Stimulated activated CD4-positive, alpha-beta T cell treated with anti-CD3 and anti-CD28 coated beads, Interleukin-4, amount 100 ng/mL, for 1 hour (primary cell): Measurements from ENCODE around the gene HUS1.
"Not testable (repeated sequence)": the region's sequence is repeated elsewhere in the genome, so short reads cannot be mapped to it uniquely, and the experiment has no call there.

ENCODE experiments used
- DNase-seq: peaks from one replicate; pipeline ENCODE4 v3.0.0-alpha.2; 2020

Gene HUS1

DNA sequence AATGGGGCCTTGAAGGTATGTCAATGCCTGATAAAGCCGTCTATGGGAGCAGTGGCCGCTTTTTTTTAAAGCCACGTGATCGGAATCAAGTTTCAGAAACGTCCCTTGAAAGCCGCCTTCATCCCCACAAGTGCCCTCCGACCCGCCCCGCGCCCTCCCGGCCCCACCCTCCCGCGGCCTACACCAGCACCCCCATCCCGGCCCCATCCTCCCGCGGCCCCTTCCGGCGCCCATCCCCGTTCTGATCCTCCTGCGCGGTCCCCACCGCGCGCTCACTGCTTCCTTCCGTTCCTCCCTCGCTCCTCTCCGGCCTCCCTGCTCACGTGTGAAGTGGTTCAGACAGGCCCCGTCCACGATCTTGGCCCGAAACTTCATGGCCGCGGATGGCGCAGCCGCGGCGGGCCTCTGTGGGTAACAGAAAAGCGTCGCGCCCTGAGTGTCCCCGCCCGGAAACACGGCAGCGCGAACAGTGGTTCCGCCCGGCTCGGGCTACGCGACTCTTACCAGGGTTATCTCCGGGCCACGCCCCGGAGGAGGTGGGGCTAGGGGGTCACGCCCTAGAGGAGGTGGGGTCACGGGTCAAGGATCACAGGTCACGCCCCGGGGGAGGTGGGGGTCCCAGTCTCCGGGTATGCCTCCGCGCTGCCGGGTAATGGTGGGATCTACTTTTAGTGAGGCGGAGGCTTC, at the start of gene HUS1:
Gene HUS1, minus strand, starts transcription at position 471 of the 687 bp plus-strand sequence. Its CDS starts 96 bp downstream, at position 375.
- DNase-seq, result peak; percentile 91

DNA sequence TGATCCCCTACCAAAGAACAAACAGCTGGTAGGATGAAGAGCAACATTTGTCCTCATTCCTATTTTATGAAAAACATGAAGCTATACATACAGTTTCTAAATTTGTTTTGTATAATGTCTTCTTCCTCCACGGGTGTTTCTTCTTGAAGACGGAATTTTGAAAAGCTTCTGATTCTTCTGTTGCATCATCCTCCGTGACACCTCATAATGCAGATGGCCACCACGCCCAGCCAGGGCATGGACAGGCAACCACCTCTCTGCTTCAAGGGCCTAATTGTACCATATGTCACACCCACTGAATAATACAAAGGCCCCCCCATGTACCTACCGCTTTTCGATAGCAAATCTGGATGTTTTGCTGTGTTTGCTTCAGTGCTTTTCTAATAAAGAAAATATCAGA, 49.5 kb upstream of the HUS1 start, which contains the start of gene SUN3:
Gene SUN3, minus strand, starts transcription at position 170 of the 400 bp plus-strand sequence. Its CDS starts 169 bp downstream, at position 1.
- DNase-seq, result no peak

DNA sequence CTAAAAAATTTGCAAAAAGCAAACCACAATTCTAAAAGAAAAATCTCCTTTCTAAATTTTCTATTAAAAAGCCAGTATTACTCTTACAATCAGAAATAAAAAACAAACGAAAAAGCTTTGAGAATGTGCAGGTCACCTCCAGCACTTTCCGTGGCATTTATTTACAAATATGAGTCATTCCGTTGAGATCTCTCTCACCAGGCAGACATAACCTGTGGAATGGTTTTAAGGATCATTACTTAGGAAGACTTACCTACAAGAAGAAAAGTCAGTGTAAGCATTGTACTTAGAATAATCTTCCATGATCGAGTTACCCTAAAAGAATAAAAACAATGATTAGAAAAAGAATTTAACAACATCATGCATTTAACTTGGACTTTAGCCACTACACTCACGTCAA, 46.2 kb upstream of the HUS1 start:
- DNase-seq, result no peak

DNA sequence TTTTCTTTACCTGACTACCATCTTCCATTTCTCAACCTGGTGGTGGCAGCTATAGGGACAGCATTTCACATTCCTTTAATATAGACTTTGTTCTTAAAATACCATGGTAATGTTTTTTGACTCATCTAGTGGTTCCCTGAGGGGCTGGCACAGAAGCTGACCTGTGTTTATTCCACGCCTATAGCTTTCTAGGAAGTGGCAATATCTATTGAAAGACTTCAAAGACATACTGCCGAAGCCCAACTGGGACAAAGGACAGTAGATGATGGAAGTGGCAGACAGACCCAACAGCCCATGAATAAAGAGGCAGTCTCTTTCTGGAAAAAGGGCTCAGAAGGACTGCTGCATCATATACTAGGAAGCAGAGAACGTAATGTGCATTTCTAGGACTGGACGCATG, 38.3 kb upstream of the HUS1 start:
- no peak for DNase-seq

DNA sequence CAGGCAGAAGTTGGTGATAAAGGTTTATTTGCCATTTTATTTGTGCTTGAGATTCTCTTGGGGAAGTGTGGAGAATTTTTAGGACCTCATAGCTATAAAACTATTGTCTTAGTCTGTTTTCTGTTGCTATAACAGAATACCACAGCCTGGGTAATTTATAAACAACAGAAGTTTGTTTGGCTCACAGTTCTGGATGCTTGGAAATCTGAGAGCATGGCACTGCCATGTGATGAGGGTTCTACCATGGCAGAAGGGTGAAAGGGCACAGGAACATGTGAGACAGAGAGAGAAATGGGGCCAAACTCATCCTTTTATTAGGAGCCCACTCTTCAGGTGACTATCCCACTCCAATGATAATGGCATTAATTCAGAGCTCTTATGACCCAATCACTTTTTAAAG, 37.2 kb upstream of the HUS1 start:
- DNase-seq, result no peak

DNA sequence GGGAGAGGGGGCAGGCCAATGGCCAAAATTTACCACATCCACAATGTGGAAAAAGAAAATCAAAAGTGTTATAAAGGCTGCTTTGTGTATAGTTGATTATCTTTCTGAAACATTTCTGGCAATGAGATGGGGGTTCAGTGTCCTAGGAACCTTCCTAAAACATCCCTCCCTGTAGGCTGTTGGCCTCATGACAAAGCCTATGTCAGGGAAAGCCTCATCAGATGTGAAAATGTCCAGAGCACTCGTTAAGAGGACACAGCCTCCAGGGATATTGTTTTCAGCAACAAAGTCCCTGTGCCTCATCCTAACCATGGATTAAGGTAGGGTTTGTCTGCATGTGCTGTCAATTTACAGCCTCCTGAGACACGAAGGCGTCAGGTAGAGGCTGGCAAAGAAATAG, 32.5 kb upstream of the HUS1 start:
- DNase-seq, result no peak

DNA sequence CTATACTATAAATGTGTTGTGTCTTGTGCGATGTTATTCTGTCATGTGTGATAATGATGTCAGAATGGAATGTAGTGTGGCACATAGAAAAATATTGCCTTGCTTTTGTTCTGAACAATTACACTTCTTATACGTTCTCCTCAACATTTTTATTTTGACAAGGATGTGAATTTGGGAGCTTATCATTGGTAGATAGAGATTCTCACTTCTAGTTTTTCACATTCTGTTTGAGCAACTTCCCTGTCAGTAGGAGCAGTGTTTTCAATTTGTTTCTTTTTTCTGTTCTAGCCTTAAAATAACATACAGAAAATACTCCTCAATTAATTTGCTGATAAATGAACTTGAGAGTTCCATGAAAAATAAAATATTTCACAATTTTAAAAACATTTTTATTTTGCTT, 31.9 kb upstream of the HUS1 start:
- no peak for DNase-seq

DNA sequence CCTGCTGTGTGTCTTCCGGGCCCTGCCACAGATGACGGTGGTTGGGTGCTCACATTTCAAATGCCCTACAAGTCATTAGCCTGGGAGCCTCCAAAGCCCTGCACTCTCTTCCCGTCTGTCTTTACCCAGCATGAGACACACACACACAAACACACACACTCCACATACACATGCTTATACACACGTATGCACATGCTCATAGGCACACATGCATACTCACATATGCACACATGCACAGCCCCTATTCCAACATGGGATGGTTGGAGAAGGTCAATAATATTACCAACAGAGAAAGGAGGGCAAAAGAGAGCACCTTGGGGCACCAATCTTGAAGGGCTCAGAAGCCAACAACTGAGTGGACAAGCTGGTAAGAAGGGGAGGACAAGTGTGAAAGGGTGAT, 30.5 kb upstream of the HUS1 start:
- no peak for DNase-seq

DNA sequence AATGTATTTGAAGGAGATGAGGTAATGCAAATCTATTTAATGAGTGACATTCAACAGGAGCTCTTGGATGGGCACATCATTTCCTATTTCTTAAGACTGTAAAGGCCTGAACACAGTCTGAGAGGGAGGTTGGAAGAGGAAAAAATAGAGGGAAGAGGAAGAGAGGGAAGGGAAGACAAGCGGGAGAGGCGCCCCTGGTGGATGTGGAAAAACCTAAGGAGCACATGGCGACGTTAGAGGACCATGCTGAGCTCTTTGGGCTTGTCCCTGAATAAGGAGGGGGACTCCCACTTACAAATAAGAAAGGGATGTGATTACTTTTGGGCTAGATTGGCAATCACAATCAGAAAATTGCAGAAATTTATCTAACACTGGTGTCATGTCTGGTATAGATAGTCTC, 29.8 kb upstream of the HUS1 start:
- DNase-seq, result no peak

DNA sequence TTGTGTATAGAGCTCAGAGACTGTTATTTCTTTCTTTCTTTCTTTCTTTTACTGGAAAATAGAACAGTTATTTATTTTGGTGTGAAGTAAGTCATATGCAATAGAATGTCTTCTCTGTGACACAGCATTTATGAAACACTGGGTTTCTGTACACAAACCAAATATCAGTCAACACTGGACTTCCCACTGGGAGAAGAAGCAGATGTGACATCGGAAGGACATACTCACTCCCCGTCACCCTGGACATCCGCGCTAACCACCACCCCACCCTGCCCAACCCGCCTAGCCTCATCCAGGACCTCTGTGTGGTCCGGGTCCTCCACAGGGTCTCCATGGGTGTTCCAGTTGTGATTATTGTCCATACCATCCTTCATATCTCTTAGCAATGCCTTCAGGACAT, 27.5 kb upstream of the HUS1 start:
- DNase-seq, result no peak

DNA sequence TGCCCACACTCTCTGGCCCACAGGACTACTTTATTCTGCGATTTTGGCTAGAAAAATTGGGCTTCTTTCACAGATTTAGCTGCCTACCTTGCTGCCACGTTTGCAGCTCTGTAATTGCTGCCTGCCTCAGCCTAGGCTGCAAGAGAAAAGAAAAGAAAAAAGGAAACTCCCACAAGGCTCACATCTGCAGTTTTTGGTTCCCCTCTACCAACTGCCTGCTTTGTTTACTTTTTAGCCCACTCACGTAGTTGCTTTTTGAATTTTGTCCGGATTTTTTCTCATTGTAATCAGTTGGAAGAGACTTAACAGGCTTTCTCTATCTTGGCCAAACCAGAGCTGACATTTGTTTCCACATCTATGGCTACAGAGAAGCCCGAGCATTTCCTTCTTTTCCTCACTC, 25.2 kb upstream of the HUS1 start:
- DNase-seq, result no peak

DNA sequence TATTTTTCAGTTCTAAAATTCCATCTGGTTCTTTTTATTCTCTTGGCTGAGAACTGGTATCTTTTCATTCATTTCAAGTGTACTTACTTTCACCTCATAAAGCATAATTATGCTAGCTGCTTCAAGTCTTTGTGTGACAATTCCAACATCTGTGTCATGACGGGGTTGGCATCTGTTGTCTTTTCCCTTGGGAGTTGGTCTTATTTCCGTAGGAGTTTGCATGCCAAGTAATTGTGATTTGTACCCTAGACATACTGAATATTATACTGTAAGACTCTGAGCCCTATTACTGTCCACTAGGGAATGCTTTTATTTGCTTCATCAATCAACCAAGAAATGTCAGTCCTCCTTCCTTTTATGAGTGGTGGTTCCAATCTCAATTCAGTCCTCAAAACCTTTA, 24.6 kb upstream of the HUS1 start:
- DNase-seq, result no peak

DNA sequence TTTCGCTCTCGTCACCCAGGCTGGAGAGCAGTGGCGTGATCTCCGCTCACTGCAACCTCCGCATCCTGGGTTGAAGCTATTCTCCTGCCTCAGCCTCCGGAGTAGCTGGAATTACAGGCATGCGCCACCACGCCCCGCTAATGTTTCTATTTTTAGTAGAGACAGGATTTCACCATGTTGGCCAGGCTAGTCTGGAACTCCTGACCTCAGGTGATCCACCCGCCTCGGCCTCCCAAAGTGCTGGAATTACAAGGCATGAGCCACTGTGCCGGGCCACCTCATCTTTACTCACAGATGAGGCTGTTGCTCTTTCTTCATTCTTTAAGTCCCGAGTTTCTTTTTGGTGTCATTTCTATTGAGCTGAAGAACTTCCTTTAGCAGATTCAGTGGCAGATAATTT, 20.7 kb upstream of the HUS1 start:
- DNase-seq, result not testable (repeated sequence)

DNA sequence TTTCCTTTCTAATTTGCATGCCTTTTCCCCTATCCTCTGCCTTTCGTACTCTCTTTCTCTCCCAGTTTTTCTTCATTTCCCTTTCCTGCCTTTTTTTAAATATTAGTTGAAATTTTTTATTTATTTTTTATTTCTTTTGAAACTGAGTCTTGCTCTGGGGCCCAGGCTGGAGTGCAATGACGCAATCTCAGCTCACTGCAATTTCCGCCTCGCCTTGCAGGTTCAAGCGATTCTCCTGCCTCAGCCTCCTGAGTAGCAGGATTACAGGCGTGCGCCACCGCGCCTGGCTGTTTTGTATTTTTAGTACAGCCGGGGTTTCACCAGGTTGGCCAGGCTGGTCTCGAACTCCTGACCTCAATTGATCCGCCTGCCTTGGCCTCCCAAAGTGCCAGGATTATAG, 20.0 kb upstream of the HUS1 start:
- no peak for DNase-seq

DNA sequence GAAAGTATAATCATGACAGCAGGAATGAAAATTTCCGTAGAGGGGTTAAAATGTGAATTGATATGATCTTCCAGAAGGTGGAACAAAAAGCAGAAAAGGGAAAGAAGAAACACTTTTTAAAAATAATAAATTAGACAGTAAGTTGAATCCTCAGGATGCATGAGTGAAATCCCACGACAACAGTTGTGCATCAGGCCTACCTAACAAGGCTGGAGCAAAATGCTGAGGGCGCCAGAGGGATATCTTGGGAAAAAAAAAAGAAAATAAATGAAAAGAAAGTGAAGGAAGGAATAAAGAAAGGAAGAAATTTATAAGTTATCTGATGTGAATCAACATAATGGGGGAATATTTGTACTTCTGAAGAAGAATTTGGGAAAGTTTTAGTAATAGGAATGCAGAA, 13.0 kb upstream of the HUS1 start:
- no peak for DNase-seq

DNA sequence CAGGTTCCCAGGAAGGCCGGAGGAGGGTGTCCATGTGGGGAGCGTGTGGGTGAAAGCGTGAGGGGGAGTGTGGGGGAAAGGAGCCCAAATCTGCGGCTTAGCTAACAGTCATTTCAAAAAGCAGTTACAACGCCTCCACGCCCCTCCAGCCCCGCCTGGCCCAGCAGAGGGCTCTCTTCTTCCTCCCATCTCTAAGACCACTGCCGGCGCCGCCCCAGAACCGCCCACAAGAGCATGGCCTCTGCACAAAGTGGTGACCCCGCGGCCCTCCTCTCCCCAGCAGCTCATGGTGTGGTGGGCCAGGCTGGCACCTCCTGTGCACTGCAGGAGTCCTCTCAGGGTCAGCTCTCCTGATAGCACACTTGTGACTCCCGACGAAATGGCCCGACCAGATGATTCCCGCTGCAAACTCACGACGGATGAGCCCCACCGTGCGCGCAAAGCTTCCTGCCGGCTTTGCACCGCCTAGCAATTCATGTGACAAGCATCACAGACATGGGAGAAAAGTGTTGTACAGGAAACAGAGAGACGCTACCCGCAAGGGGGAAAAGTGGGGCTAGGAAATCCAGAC, 12.4 kb upstream of the HUS1 start:
- DNase-seq, result peak; percentile 84

DNA sequence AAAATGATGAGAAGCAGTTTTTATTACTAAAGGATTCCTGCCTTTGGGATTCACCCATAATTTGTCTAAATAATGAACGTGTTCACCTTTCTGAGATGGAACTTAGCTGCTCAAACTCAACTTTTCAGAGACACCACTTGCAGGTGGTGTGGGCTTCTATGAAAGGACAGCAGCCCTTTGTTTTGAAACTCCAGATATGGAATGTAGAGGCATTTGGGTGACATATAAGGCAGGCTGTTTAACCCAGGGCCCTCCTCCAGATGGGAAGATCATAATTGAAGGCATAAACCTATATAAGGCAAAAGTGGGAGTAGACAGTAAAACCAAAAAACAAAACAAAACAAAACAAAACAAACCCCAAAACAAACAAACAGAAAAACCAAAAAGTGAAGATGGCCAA, 11.9 kb upstream of the HUS1 start:
- no peak for DNase-seq

DNA sequence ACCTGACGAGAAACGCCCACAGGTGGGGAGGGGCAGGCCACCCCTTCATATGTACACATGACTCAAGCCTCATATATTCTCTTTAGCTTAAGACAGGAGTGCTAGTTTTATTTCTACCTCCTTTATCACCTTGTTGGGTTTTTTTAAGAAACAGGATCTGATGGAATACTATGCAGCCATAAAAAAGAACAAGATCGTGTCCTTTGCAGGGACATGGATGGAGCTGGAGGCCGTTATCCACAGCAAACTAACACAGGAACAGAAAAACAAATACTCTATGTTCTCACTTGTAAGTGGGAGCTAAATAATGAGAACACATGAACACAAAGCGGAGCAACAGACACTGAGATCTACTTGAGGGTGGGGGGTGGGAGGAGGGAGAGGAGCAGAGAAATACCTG, 11.2 kb upstream of the HUS1 start:
- DNase-seq, result no peak

DNA sequence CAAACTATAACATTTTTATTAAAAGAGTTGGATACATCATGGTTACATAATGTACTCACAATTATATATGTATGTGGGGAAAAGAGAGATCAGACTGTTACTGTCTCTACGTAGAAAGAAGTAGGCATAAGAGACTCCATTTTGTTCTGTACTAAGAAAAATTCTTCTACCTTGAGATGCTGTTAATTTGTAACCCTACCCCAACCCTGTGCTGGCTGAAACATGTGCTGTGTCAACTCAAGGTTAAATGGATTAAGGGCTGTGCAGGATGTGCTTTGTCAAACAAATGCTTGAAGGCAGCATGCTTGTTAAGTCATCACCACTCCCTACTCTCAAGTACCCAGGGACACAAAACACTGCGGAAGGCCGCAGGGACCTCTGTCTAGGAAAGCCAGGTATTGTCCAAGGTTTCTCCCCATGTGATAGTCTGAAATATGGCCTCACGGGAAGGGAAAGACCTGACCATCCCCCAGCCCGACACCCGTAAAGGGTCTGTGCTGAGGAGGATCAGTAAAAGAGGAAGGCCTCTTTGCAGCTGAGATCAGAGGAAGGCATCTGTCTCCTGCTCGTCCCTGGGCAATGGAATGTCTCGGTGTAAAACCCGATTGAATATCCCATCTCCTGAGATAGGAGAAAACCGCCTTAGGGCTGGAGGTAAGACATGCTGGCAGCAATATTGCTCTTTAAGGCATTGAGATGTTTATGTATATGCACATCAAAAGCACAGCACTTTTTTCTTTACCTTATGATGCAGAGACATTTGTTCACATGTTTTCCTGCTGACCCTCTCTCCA, 10.4 kb upstream of the HUS1 start:
- DNase-seq, result not testable (repeated sequence)

DNA sequence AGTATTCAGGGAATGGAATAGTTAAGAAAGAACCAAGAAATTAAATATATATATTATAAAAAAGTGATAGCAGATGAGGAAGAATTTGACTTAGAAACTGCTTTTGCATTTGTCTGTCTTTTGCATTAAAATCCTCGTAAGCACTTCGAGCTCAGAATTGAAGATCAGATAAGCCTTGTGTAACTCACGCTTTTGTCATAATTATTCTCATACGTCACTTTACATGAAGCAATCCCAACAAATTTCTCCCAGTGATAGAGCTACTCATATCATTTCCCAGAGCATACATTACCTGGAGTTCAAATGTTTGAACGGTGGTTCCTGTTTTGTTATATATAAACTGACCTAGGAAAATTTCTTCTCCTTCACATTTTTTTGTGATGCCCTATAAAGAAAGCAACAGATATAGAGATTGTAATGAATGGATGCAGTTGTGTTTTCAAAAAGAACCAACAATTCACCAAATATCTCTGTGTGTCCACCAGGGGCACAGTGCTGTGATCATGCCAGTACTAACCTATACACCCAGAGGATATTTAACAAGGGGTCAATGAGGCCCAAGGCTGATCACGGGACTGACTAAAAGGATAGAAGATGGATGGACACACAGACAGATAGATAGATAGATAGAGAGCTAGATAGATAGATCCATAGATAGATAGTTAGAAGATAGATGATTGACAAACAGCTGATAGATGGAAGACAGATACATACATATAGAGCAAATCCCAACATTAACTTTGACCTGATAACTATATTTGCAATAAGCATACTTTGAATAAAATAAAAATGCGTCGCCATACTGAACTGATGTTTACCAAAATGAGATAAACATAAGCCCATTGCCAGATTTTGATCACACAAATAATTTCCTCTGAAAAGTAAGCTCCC, 9.3 kb upstream of the HUS1 start:
- no peak for DNase-seq

DNA sequence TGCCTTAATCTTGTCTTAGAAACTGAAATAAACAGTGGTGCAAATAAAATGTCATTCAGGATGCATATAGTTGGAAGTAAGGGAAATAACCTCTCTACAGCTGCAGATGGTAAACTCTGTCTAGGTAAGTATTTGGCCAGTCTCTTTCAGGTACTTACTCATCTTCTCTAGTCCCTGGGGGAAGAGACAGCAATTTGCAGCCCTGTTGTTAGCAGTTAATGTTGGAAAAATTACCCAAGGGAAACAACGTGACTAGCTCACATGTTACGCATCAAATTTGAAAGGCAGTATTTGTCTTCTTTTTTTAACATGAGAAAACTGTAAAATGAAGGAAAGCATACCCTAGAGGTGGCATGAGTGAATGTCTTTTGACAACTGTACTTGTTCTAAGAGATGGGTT, 3.2 kb upstream of the HUS1 start:
- DNase-seq, result no peak

DNA sequence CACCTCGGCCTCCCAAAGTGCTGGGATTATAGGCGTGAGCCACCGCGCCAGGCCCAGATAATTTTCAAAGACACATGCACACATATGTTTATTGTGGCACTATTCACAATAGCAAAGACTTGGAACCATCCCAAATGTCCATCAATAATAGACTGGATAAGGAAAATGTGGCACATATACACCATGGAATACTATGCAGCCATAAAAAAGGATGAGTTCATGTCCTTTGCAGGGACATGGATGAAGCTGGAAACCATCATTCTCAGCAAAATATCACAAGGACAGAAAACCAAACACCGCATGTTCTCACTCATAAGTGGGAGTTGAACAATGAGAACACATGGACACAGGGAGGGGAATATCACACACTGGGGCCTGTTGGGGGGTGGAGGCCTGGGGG, 1.2 kb upstream of the HUS1 start:
- DNase-seq, result not testable (repeated sequence)

DNA sequence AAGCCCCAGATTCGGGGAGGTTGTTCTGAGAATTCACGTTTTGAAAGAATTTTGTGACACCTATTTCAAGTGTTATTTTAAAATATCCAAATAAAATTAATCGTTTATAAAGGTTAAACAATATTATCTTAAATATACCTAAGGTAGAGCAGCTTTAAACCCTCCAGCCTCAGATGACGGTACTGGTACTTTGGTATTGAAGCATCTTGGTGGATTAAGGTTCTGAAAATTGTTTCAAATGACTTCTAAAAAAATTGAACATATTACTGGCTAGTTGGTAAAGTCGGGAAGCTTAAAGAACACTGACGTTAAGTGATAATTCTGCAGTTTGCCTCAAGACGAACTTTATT, 392 bp upstream of the HUS1 start:
- no peak for DNase-seq
